Stomach smooth muscle (tissue), 2 donors: ENCODE measurements around the gene P4HA2.

Source experiments
- H3K27ac ChIP-seq: one replicate; pipeline ENCODE4 v1.7.0; 2013; ENCODE audit warnings: mild to moderate bottlenecking, low read length, inconsistent platforms
- H3K27me3 ChIP-seq, 2 donors: one replicate each; pipeline ENCODE4 v1.7.0; 2013; ENCODE audit warnings: low read length in 2 of 2; ENCODE audit not compliant: insufficient read depth in 2 of 2, control insufficient read depth in 1 of 2
- H3K36me3 ChIP-seq, 2 donors: one replicate each; pipeline ENCODE4 v1.7.0; 2013; ENCODE audit warnings: low read length in 2 of 2; ENCODE audit not compliant: control insufficient read depth in 2 of 2, insufficient read depth in 2 of 2
- H3K4me1 ChIP-seq: one replicate; pipeline ENCODE4 v1.7.0; 2013; ENCODE audit warnings: low read length; ENCODE audit not compliant: control insufficient read depth, insufficient read depth
- H3K4me3 ChIP-seq, 2 donors: one replicate each; pipeline ENCODE4 v1.7.0; 2013; ENCODE audit warnings: low read length in 2 of 2
- H3K9ac ChIP-seq, 2 donors: one replicate each; pipeline ENCODE4 v1.7.0; 2013; ENCODE audit warnings: low read length in 2 of 2, mild to moderate bottlenecking in 1 of 2
- H3K9me3 ChIP-seq, 2 donors: one replicate each; pipeline ENCODE4 v1.7.0; 2013; ENCODE audit warnings: low read length in 2 of 2; ENCODE audit not compliant: control insufficient read depth in 2 of 2
- donor health status: healthy.
- donor health status: Pancreatic carcinoma.

The P4HA2 gene

GRCh38 chr5:132239776-132240175 lies 12.1 kb upstream of the P4HA2 start:
- Histone ChIP-seq H3K27me3 (no peaks in the 10 kb centered on the region), H3K4me1 (peaks cover 2% of the 10 kb centered on the region), H3K9me3 (peaks cover 0 to 4% of the 10 kb centered on the region in 2 donors), H3K9ac (no peak overlapping the region), H3K27ac (no peak overlapping the region), H3K4me3 (no peak overlapping the region), H3K36me3 (no peaks in the 10 kb centered on the region)

GRCh38 chr5:132238901-132239500 lies 11.3 kb upstream of the P4HA2 start:
- Histone ChIP-seq H3K4me3 (no peak overlapping the region), H3K9ac (no peak overlapping the region), H3K27me3 (no peaks in the 10 kb centered on the region), H3K27ac (no peak overlapping the region), H3K4me1 (peaks cover 2% of the 10 kb centered on the region), H3K9me3 (no peaks in the 10 kb centered on the region), H3K36me3 (no peaks in the 10 kb centered on the region)

- no peak overlapping the region for H3K27ac ChIP-seq
- no peaks in the 10 kb centered on the region for H3K9me3 ChIP-seq
- H3K4me1 ChIP-seq: peaks cover 2% of the 10 kb centered on the region
- no peak overlapping the region for H3K4me3 ChIP-seq
- H3K36me3 ChIP-seq: no peaks in the 10 kb centered on the region
- no peaks in the 10 kb centered on the region for H3K27me3 ChIP-seq
- no peak overlapping the region for H3K9ac ChIP-seq
Observed at GRCh38 chr5:132238169-132238744, 10.6 kb upstream of the P4HA2 start.

- peaks cover 2% of the 10 kb centered on the region for H3K4me1 ChIP-seq
- no peak overlapping the region for H3K4me3 ChIP-seq
- H3K27ac ChIP-seq: no peak overlapping the region
- no peaks in the 10 kb centered on the region for H3K36me3 ChIP-seq
- H3K27me3 ChIP-seq: no peaks in the 10 kb centered on the region
- no peak overlapping the region for H3K9ac ChIP-seq
- no peaks in the 10 kb centered on the region for H3K9me3 ChIP-seq
Observed at GRCh38 chr5:132237670-132238069, 10.0 kb upstream of the P4HA2 start.

- peaks cover 2% of the 10 kb centered on the region for H3K4me1 ChIP-seq
- no peaks in the 10 kb centered on the region for H3K9me3 ChIP-seq
- no peak overlapping the region for H3K4me3 ChIP-seq
- no peaks in the 10 kb centered on the region for H3K36me3 ChIP-seq
- H3K27ac ChIP-seq: no peak overlapping the region
- H3K27me3 ChIP-seq: no peaks in the 10 kb centered on the region
- no peak overlapping the region for H3K9ac ChIP-seq
Observed at GRCh38 chr5:132237141-132237540, 9.5 kb upstream of the P4HA2 start.

- H3K4me1 ChIP-seq: peaks cover 2% of the 10 kb centered on the region
- no peak overlapping the region for H3K27ac ChIP-seq
- H3K9me3 ChIP-seq: no peaks in the 10 kb centered on the region
- H3K9ac ChIP-seq: no peak overlapping the region
- H3K4me3 ChIP-seq: no peak overlapping the region
- no peaks in the 10 kb centered on the region for H3K36me3 ChIP-seq
- no peaks in the 10 kb centered on the region for H3K27me3 ChIP-seq
Observed at GRCh38 chr5:132235340-132235739, 7.7 kb upstream of the P4HA2 start.

- Histone ChIP-seq H3K27ac (no peak overlapping the region), H3K27me3 (no peaks in the 10 kb centered on the region)
Observed at GRCh38 chr5:132234684-132235062, 7.0 kb upstream of the P4HA2 start.

GRCh38 chr5:132233811-132234683 lies 6.4 kb upstream of the P4HA2 start:
- Histone ChIP-seq H3K9ac (no peak overlapping the region), H3K9me3 (no peaks in the 10 kb centered on the region), H3K27me3 (no peaks in the 10 kb centered on the region), H3K4me3 (no peak overlapping the region), H3K27ac (no peak overlapping the region), H3K36me3 (no peaks in the 10 kb centered on the region), H3K4me1 (peaks cover 2% of the 10 kb centered on the region)

More at GRCh38 chr5:132234684-132235062, 7.0 kb upstream of the P4HA2 start:
- Histone ChIP-seq H3K9ac (no peak overlapping the region), H3K36me3 (no peaks in the 10 kb centered on the region), H3K4me3 (no peak overlapping the region), H3K9me3 (no peaks in the 10 kb centered on the region), H3K4me1 (peaks cover 2% of the 10 kb centered on the region)

- Histone ChIP-seq H3K27ac (no peak overlapping the region), H3K4me1 (peaks cover 3% of the 10 kb centered on the region), H3K36me3 (no peaks in the 10 kb centered on the region), H3K9ac (no peak overlapping the region), H3K9me3 (no peaks in the 10 kb centered on the region), H3K4me3 (no peak overlapping the region), H3K27me3 (no peaks in the 10 kb centered on the region)
Observed at GRCh38 chr5:132233081-132233480, 5.4 kb upstream of the P4HA2 start.

GRCh38 chr5:132232465-132232864 lies 4.8 kb upstream of the P4HA2 start:
- no peaks in the 10 kb centered on the region for H3K36me3 ChIP-seq
- peaks cover 4% of the 10 kb centered on the region for H3K4me1 ChIP-seq
- H3K9me3 ChIP-seq: no peaks in the 10 kb centered on the region
- no peak overlapping the region for H3K9ac ChIP-seq
- no peaks in the 10 kb centered on the region for H3K27me3 ChIP-seq
- no peak overlapping the region for H3K27ac ChIP-seq
- no peak overlapping the region for H3K4me3 ChIP-seq

GRCh38 chr5:132230871-132231270 lies 3.2 kb upstream of the P4HA2 start:
- Histone ChIP-seq H3K9me3 (no peaks in the 10 kb centered on the region), H3K27ac (no peak overlapping the region), H3K4me3 (no peak overlapping the region), H3K4me1 (peaks cover 18% of the 10 kb centered on the region), H3K9ac (no peak overlapping the region), H3K27me3 (no peaks in the 10 kb centered on the region), H3K36me3 (no peaks in the 10 kb centered on the region)
